HCT116 (cell line): ENCODE data around the gene MSTN.

ENCODE experiments used
- ATF3 ChIP-seq: IDR thresholded peaks from 2 replicates; pipeline ENCODE4 v1.6.1; 2012
- CEBPB ChIP-seq: IDR thresholded peaks from 2 replicates; pipeline ENCODE4 v1.6.1; 2012; ENCODE audit warnings: low read depth
- CTCF ChIP-seq, 3 experiments: fragments of 200-600 bp in 1 of 3; sonication (generic) in 1 of 3; IDR thresholded peaks in 2 of 3; conservative IDR thresholded peaks in 1 of 3; 2 replicates each; pipeline ENCODE4 v1.5.1; 2012 to 2017; ENCODE audit warnings: low read depth in 2 of 3, low read length in 2 of 3, antibody characterized with exemption in 1 of 3, borderline replicate concordance in 1 of 3, control low read depth in 1 of 3, mild to moderate bottlenecking in 1 of 3, mixed read lengths in 1 of 3, mixed run types in 1 of 3, moderate library complexity in 1 of 3; ENCODE audit not compliant: insufficient read depth in 1 of 3
- EZH2 ChIP-seq: fragments of 200-600 bp; sonication (generic); IDR thresholded peaks from 2 replicates; pipeline ENCODE4 v1.6.1; 2017; ENCODE audit warnings: antibody characterized with exemption, mixed run types
- EZH2phosphoT487 ChIP-seq: fragments of 200-600 bp; IDR thresholded peaks from 2 replicates; pipeline ENCODE4 v1.6.1; 2018; ENCODE audit warnings: antibody characterized with exemption, borderline replicate concordance
- MAX ChIP-seq: IDR thresholded peaks from 2 replicates; pipeline ENCODE4 v1.6.1; 2012
- POLR2A ChIP-seq: IDR thresholded peaks from 2 replicates; pipeline ENCODE4 v1.7.0; 2011; ENCODE audit warnings: borderline replicate concordance; ENCODE audit not compliant: insufficient read depth, insufficient read length; ENCODE audit errors: extremely low read depth
- REST ChIP-seq: IDR thresholded peaks from 2 replicates; pipeline ENCODE4 v1.6.1; 2012; ENCODE audit warnings: low read depth
- SRF ChIP-seq: IDR thresholded peaks from 2 replicates; pipeline ENCODE4 v1.6.1; 2012; ENCODE audit warnings: low read depth
- ZFX ChIP-seq: fragments of 450-650 bp; IDR thresholded peaks from 2 replicates; pipeline ENCODE4 v1.6.1; 2017

- TF ChIP-seq POLR2A (no peak), CTCF (IDR thresholded peaks at IDR 0.05 in 2 of 3, conservative IDR thresholded peaks at IDR 0.05 in 1 of 3; ENCODE audit: borderline replicate concordance in 1 of 3, insufficient read depth in 1 of 3, low read depth in 2 of 3, low read length in 2 of 3) (no peak), SRF (no peak), ATF3 (no peak), CEBPB (no peak), ZFX (no peak), EZH2phosphoT487 (no peak), REST (no peak), EZH2 (no peak), MAX (no peak)
Measured at GRCh38 chr2:190043441-190043840, 19.1 kb downstream of the MSTN start.
